ENCODE data around the gene CDIP1.
A peak's percentile ranks its signal among the peaks of the same experiment; 100 is the strongest.

CDIP1 gene

DNA sequence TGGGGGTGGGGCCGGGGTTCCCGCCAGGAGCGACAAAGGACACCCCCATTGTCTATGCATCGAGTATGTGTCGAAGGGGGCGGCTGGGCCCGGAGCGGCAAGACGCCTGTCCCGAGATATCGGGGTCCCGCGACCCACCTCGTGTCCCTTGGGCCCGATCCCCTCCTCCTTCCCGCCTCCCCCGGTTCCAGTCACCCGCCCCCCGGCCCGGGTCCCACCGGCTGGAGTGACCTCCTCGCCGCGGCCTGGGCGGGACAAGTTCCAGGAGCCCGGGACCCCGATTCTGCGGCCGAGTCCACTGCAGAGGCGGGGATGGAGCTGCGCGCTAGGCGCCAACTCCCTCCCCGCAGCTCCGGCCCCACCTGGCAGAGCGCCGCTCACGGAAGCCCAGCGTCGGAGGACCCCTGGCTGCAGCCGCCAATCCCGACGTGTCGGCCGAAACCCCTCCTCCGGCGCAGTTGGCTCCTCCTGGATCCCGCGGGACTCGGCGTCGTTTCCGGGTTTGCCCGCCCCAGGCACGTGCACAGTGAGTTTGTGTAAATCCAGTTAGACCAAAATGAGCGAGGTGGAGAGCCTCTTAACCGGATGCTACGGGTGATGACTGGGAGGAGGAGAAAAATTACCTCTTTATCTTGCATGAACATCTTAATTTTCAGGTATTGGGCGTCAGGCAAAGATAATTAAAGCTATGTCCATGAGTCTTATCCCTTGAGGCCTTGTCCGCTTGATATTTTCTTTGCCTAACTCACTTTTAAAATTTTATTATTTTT is 64.2 kb downstream of the CDIP1 start, which contains the start of gene NMRAL1:
Gene NMRAL1 (minus strand): TSS at position 434 of the 770 bp plus-strand sequence. CDS start 493 bp downstream, outside the sequence.
- Histone ChIP-seq H3K4me3 (ENCODE audit: low read depth, low read length) (peak within 1 kb of the TSS; percentile 66), H3K27me3 (replicated peaks) (no peaks in the 10 kb centered on the region), H3K36me3 (replicated peaks) (no peaks in the 10 kb centered on the region), H3K27ac (peak within 1 kb of the TSS; percentile 27)
- peak; percentile 88 for DNase-seq
- TF ChIP-seq, protein P1, sequence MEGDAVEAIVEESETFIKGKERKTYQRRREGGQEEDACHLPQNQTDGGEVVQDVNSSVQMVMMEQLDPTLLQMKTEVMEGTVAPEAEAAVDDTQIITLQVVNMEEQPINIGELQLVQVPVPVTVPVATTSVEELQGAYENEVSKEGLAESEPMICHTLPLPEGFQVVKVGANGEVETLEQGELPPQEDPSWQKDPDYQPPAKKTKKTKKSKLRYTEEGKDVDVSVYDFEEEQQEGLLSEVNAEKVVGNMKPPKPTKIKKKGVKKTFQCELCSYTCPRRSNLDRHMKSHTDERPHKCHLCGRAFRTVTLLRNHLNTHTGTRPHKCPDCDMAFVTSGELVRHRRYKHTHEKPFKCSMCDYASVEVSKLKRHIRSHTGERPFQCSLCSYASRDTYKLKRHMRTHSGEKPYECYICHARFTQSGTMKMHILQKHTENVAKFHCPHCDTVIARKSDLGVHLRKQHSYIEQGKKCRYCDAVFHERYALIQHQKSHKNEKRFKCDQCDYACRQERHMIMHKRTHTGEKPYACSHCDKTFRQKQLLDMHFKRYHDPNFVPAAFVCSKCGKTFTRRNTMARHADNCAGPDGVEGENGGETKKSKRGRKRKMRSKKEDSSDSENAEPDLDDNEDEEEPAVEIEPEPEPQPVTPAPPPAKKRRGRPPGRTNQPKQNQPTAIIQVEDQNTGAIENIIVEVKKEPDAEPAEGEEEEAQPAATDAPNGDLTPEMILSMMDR (IDR thresholded peaks at IDR 0.05; ENCODE audit: low read depth, low read length, missing control alignments): no peak
- in situ Hi-C loops (cut with HindIII; ENCODE audit: low pct_ligation_motif_present, low sequenced_read_pairs): no loop called here

DNA sequence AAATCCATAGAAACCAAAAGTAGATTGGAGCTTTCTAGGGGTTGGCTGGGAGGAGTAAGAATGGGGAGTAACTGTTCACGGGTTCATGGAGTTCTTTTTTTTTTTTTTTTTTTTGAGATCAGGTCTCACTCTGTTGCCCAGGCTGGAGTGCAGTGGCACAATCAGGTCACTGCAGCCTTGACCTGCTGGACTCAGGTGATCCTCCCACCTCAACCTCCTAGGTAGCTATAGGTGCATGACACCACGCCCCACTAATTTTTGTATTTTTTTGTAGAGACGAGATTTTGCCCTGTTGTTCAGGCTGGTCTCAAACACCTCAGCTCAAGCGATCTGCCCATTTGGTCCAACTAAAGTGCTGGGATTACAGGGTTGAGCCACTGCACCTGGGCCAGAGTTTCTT is 65.7 kb downstream of the CDIP1 start:
- no peak for DNase-seq
- in situ Hi-C loops (cut with HindIII; ENCODE audit: low pct_ligation_motif_present, low sequenced_read_pairs): no loop called here
- Histone ChIP-seq H3K27me3 (replicated peaks) (no peaks in the 10 kb centered on the region), H3K27ac (no peak overlapping the region), H3K36me3 (replicated peaks) (no peaks in the 10 kb centered on the region), H3K4me3 (ENCODE audit: low read depth, low read length) (no peak overlapping the region)
- TF ChIP-seq, protein P1 (IDR thresholded peaks at IDR 0.05; ENCODE audit: low read depth, low read length, missing control alignments): no peak

DNA sequence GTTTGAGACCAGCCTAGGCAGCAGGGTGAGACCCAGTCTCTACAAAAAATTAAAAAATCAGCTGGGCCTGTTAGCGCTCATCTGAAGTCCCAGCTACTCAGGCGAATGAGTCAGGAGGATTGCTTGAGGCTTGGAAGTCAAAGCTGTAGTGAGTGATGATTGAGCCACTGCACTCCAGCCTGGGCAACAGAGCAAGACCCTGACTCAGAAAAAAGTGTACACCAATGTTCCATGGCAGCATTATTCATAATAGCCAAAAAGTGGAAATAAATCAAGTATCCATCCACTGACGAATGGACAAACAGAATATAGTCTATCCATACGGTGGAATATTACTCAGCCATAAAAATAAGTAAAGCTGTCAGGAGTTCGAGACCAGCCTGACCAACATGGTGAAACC is 66.7 kb downstream of the CDIP1 start:
- Histone ChIP-seq H3K27me3 (replicated peaks) (no peaks in the 10 kb centered on the region), H3K27ac (no peak overlapping the region), H3K36me3 (replicated peaks) (peaks cover under 1% of the 10 kb centered on the region), H3K4me3 (ENCODE audit: low read depth, low read length) (no peak overlapping the region)
- no peak for DNase-seq
- in situ Hi-C loops (cut with HindIII; ENCODE audit: low pct_ligation_motif_present, low sequenced_read_pairs): no loop called here
- TF ChIP-seq, protein P1 (IDR thresholded peaks at IDR 0.05; ENCODE audit: low read depth, low read length, missing control alignments): no peak

DNA sequence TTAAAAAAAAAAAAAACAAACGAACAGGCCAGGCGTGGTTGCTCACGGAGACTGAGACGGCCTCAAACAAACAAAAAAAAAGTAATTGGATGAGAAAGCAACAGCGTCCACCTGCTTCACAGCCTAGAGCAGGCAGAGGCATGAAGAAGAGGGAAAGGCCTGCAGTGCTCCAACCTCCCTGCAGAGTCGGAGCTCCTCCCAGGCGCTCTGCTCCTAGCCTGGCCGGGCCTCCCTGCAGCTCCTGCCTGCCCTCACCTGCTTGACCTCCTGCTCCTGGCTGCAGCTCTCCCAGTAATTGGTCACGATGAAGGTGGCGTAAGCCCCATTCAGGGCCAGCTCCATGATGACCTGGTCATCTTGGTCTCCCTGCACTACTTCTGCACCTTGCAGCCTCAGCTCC is 69.6 kb downstream of the CDIP1 start:
- in situ Hi-C loops (cut with HindIII; ENCODE audit: low pct_ligation_motif_present, low sequenced_read_pairs): no loop called here
- peaks cover 14% of the 10 kb centered on the region for H3K36me3 ChIP-seq (replicated peaks)

DNA sequence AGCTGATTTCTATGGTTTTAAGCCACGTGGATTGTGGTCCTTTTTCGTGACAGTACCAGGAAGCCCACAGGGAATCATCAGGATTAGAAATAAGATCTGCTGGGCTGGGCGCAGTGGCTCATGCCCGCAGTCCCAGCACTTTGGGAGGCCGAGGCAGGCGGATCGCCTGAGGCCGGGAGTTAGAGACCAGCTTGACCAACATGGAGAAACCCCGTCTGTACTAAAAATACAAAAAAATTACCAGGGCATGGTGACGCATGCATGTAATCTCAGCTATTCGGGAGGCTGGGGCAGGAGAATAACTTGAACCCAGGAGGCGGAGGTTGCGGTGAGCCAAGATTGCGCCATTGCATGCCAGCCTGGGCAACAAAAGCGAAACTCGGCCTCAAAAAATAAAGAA is 70.7 kb downstream of the CDIP1 start:
- in situ Hi-C loops (cut with HindIII; ENCODE audit: low pct_ligation_motif_present, low sequenced_read_pairs): no loop called here
- H3K27me3 ChIP-seq (replicated peaks): no peaks in the 10 kb centered on the region
- no peak overlapping the region for H3K4me3 ChIP-seq (ENCODE audit: low read depth, low read length)
- H3K27ac ChIP-seq: no peak overlapping the region
- peaks cover 14% of the 10 kb centered on the region for H3K36me3 ChIP-seq (replicated peaks)
- no peak for DNase-seq
- TF ChIP-seq, protein P1 (IDR thresholded peaks at IDR 0.05; ENCODE audit: low read depth, low read length, missing control alignments): no peak

More for the DNA sequence above, 69.6 kb downstream of the CDIP1 start:
- TF ChIP-seq, protein P1 (IDR thresholded peaks at IDR 0.05; ENCODE audit: low read depth, low read length, missing control alignments): no peak
- Histone ChIP-seq H3K27ac (no peak overlapping the region), H3K4me3 (ENCODE audit: low read depth, low read length) (no peak overlapping the region), H3K27me3 (replicated peaks) (no peaks in the 10 kb centered on the region)
- DNase-seq: no peak
